H1 (cell line): ENCODE measurements around the gene MGAT5. TPM values are rescaled to one million over a fixed set of nuclear protein-coding genes. Genes with fewer than 3 reads are reported as not detected.

ENCODE experiments used
- CTCF ChIA-PET: fragments of 300-600 bp; sonication (Branson Sonifier 250); formaldehyde crosslinking; loops from one replicate; lab custom pipeline; 2021; ENCODE audit not compliant: partially characterized antibody; lab: Charles Lee
- POLR2A ChIA-PET: fragments of 300-600 bp; sonication (Branson Sonifier 250); formaldehyde crosslinking; loops from one replicate; lab custom pipeline; 2021; ENCODE audit warnings: inconsistent platforms; ENCODE audit not compliant: partially characterized antibody; lab: Charles Lee
- DNase-seq, 2 experiments: peaks; one replicate each; pipeline versions ENCODE4 v3.0.0 to v3.0.0-alpha.2; 2010 to 2022; ENCODE audit warnings: low spot score in 2 of 2, low read depth in 1 of 2, mixed read lengths in 1 of 2
- FAIRE-seq: peaks from 2 replicates; lab custom pipeline; 2011; peaks lifted over from hg19 to GRCh38; lab: Jason Lieb, UNC
- H2AFZ ChIP-seq: 2 replicates; pipeline ENCODE4 v1.8.1; 2012; ENCODE audit warnings: low read length, inconsistent platforms
- H2AK5ac ChIP-seq: 2 replicates; pipeline ENCODE4 v1.6.1; 2013; ENCODE audit warnings: low read depth, low read length
- H2BK120ac ChIP-seq: replicated peaks from 2 replicates; pipeline ENCODE3; 2013; ENCODE audit warnings: low read depth, low read length, inconsistent platforms
- H2BK12ac ChIP-seq: 2 replicates; pipeline ENCODE4 v1.6.1; 2013; ENCODE audit warnings: low read depth, low read length
- H2BK15ac ChIP-seq: 2 replicates; pipeline ENCODE4 v1.6.1; 2013; ENCODE audit warnings: low read length
- H2BK20ac ChIP-seq: 2 replicates; pipeline ENCODE4 v1.6.1; 2013; ENCODE audit warnings: low read length
- H2BK5ac ChIP-seq: 2 replicates; pipeline ENCODE4 v1.6.1; 2013; ENCODE audit warnings: low read depth, low read length
- H3K14ac ChIP-seq: 2 replicates; pipeline ENCODE4 v1.6.1; 2013; ENCODE audit warnings: inconsistent platforms; ENCODE audit not compliant: insufficient read length
- H3K18ac ChIP-seq: 2 replicates; pipeline ENCODE4 v1.6.1; 2013; ENCODE audit warnings: low read length; ENCODE audit errors: extremely low read depth
- H3K23ac ChIP-seq: 2 replicates; pipeline ENCODE4 v1.6.1; 2013; ENCODE audit warnings: inconsistent platforms; ENCODE audit not compliant: insufficient read length
- H3K23me2 ChIP-seq: 2 replicates; pipeline ENCODE4 v1.6.1; 2013; ENCODE audit warnings: low read depth, low read length
- H3K27ac ChIP-seq: 2 replicates; pipeline ENCODE4 v1.6.1; 2011; ENCODE audit warnings: low read depth, low read length, inconsistent platforms
- H3K27me3 ChIP-seq, 4 experiments: replicated peaks in 1 of 4; 1 replicate in 1 of 4; 2 replicates in 3 of 4; pipeline versions ENCODE4 v1.6.1 to v1.8.1; 2011 to 2013; ENCODE audit warnings: low read length in 3 of 4, mild to moderate bottlenecking in 3 of 4, inconsistent platforms in 2 of 4, mixed read lengths in 2 of 4, moderate library complexity in 1 of 4; ENCODE audit not compliant: control insufficient read depth in 3 of 4, insufficient read depth in 3 of 4; ENCODE audit errors: extremely low read depth in 1 of 4
- H3K36me3 ChIP-seq, 4 experiments: 2 replicates each; pipeline versions ENCODE4 v1.6.1 to v1.8.1; 2011 to 2013; ENCODE audit warnings: mild to moderate bottlenecking in 4 of 4, low read length in 3 of 4, moderate library complexity in 2 of 4, control low read depth in 1 of 4, inconsistent platforms in 1 of 4; ENCODE audit not compliant: insufficient read depth in 4 of 4, control insufficient read depth in 2 of 4
- H3K4ac ChIP-seq: replicated peaks from 2 replicates; pipeline ENCODE3; 2013; ENCODE audit warnings: low read length, low read depth, mixed read lengths, inconsistent platforms; ENCODE audit not compliant: insufficient read length
- H3K4me1 ChIP-seq, 4 experiments: replicated peaks in 1 of 4; 1 replicate in 1 of 4; 2 replicates in 3 of 4; pipeline versions ENCODE4 v1.6.1 to v1.8.1; 2011 to 2013; ENCODE audit warnings: low read length in 3 of 4, inconsistent platforms in 2 of 4, mixed read lengths in 1 of 4; ENCODE audit not compliant: insufficient read depth in 4 of 4, control insufficient read depth in 3 of 4
- H3K4me2 ChIP-seq, 2 experiments: 2 replicates each; pipeline versions ENCODE4 v1.6.1 to v1.8.1; 2011 to 2013; ENCODE audit warnings: low read depth in 2 of 2, low read length in 2 of 2, control low read depth in 1 of 2, inconsistent platforms in 1 of 2, mild to moderate bottlenecking in 1 of 2; ENCODE audit not compliant: insufficient read depth in 1 of 2
- H3K4me3 ChIP-seq, 4 experiments: fragments of 200-600, 300-600 bp in 1 of 4; sonication (generic), shearing (Covaris generic), sonication (Bioruptor Twin) in 1 of 4; 2 replicates each; pipeline versions ENCODE4 v1.5.1 to v1.8.1; 2011 to 2016; ENCODE audit warnings: low read length in 4 of 4, low read depth in 3 of 4, control low read depth in 2 of 4, inconsistent platforms in 2 of 4, mild to moderate bottlenecking in 2 of 4, mixed read lengths in 1 of 4, moderate library complexity in 1 of 4; ENCODE audit not compliant: insufficient read depth in 2 of 4; ENCODE audit errors: extremely low read depth in 1 of 4
- H3K56ac ChIP-seq: replicated peaks from 2 replicates; pipeline ENCODE3; 2013; ENCODE audit warnings: low read depth, mild to moderate bottlenecking, mixed read lengths, low read length, inconsistent platforms; ENCODE audit not compliant: insufficient read length
- H3K79me1 ChIP-seq: 2 replicates; pipeline ENCODE4 v1.6.1; 2013; ENCODE audit warnings: low read depth, low read length, control low read depth
- H3K79me2 ChIP-seq, 2 experiments: 2 replicates each; pipeline versions ENCODE4 v1.6.1 to v1.8.1; 2012 to 2013; ENCODE audit warnings: low read length in 2 of 2, mild to moderate bottlenecking in 2 of 2, inconsistent platforms in 1 of 2; ENCODE audit not compliant: insufficient read depth in 2 of 2, control insufficient read depth in 1 of 2
- H3K9ac ChIP-seq, 4 experiments: replicated peaks in 1 of 4; 1 replicate in 1 of 4; 2 replicates in 3 of 4; pipeline versions ENCODE4 v1.6.1 to v1.8.1; 2011 to 2013; ENCODE audit warnings: low read depth in 3 of 4, low read length in 3 of 4, control low read depth in 2 of 4, mild to moderate bottlenecking in 2 of 4, moderate library complexity in 2 of 4, inconsistent platforms in 1 of 4; ENCODE audit errors: extremely low read depth in 1 of 4
- H3K9me3 ChIP-seq, 2 experiments: 2 replicates each; pipeline versions ENCODE4 v1.6.1 to v1.8.1; 2012 to 2013; ENCODE audit warnings: mild to moderate bottlenecking in 2 of 2, moderate library complexity in 2 of 2, control low read depth in 1 of 2, inconsistent platforms in 1 of 2, low read depth in 1 of 2, low read length in 1 of 2, mixed read lengths in 1 of 2; ENCODE audit not compliant: insufficient read depth in 2 of 2
- H4K20me1 ChIP-seq, 2 experiments: replicated peaks in 1 of 2; 2 replicates each; pipeline versions ENCODE3 to v1.8.1; 2011 to 2013; ENCODE audit warnings: inconsistent platforms in 2 of 2, low read length in 2 of 2, mild to moderate bottlenecking in 1 of 2; ENCODE audit not compliant: insufficient read depth in 2 of 2, control insufficient read depth in 1 of 2
- H4K5ac ChIP-seq: 2 replicates; pipeline ENCODE4 v1.6.1; 2013; ENCODE audit warnings: low read length, low read depth, mixed read lengths, inconsistent platforms; ENCODE audit not compliant: insufficient read length
- H4K8ac ChIP-seq: 2 replicates; pipeline ENCODE4 v1.8.0; 2013; ENCODE audit warnings: mild to moderate bottlenecking, moderate library complexity, low read length, inconsistent platforms; ENCODE audit not compliant: insufficient read depth; ENCODE audit errors: extremely low read depth
- H4K91ac ChIP-seq: replicated peaks from 2 replicates; pipeline ENCODE3; 2013; ENCODE audit warnings: low read length, mixed read lengths, inconsistent platforms; ENCODE audit not compliant: insufficient read length
- ATF2 ChIP-seq: IDR thresholded peaks from 2 replicates; pipeline ENCODE4 v1.6.1; 2012; ENCODE audit warnings: low read length, inconsistent platforms
- ATF3 ChIP-seq: IDR thresholded peaks from 2 replicates; pipeline ENCODE4 v1.6.1; 2011; ENCODE audit warnings: low read depth, mild to moderate bottlenecking, low read length; ENCODE audit not compliant: insufficient read depth
- BACH1 ChIP-seq: IDR thresholded peaks from 2 replicates; pipeline ENCODE4 v1.6.1; 2012; ENCODE audit warnings: low read length, improper control_type of control experiment
- CEBPB ChIP-seq: IDR thresholded peaks from 2 replicates; pipeline ENCODE4 v1.6.1; 2012; ENCODE audit warnings: low read depth, low read length
- CHD1 ChIP-seq: IDR thresholded peaks from 2 replicates; pipeline ENCODE4 v1.6.1; 2012; ENCODE audit warnings: low read depth, low read length, improper control_type of control experiment
- EGR1 ChIP-seq: IDR thresholded peaks from 2 replicates; pipeline ENCODE4 v1.6.1; 2011; ENCODE audit warnings: low read depth, low read length, borderline replicate concordance
- JUND ChIP-seq: IDR thresholded peaks from 2 replicates; pipeline ENCODE4 v1.6.1; 2011; ENCODE audit warnings: mild to moderate bottlenecking, improper control_type of control experiment, low read length
- SIN3A ChIP-seq, 2 experiments: IDR thresholded peaks in 1 of 2; conservative IDR thresholded peaks in 1 of 2; 2 replicates each; pipeline ENCODE4 v1.6.1; 2011 to 2012; ENCODE audit warnings: low read length in 2 of 2, improper control_type of control experiment in 1 of 2, low read depth in 1 of 2, mild to moderate bottlenecking in 1 of 2
- YY1 ChIP-seq: IDR thresholded peaks from 2 replicates; pipeline ENCODE4 v1.6.1; 2011; ENCODE audit warnings: low read depth, mild to moderate bottlenecking, low read length
- WGBS, 2 experiments: shearing (Covaris generic) in 1 of 2; methylation state at CpG; one replicate each; pipeline versions ENCODE4 v1.1.6 to v1.1.7; 2013 to 2015; ENCODE audit warnings: low lambda C conversion rate in 2 of 2, mixed read lengths in 2 of 2, inconsistent platforms in 1 of 2, low coverage in 1 of 2, missing lambda C conversion rate in 1 of 2; ENCODE audit not compliant: insufficient replicate concordance in 2 of 2, insufficient coverage in 1 of 2, insufficient read length in 1 of 2; ENCODE audit errors: extremely low coverage in 1 of 2, missing lambda C conversion rate in 1 of 2; 5-methylcytosine and 5-hydroxymethylcytosine counted together
- polyA plus RNA-seq, 7 experiments: library from polyadenylated mRNA; depleted of rRNA in 3 of 7; stranded (reverse) in 5 of 7; unstranded in 2 of 7; fragments of >200 nt in 5 of 7; fragments of 200-250 nt in 2 of 7; gene quantifications; 1 replicate in 5 of 7; 2 replicates in 1 of 7; 4 replicates in 1 of 7; pipeline versions ENCODE4 v1.2.1 to v1.2.3, GENCODE V29; 2011 to 2013; ENCODE audit warnings: missing spikeins in 2 of 7, mixed read lengths in 2 of 7
- total RNA-seq: library from RNA; stranded (reverse); fragmentation: NEBNext Ultra II Directional; extraction: Animal tissue kit (Norgen Biotek cat#: 25700); gene quantifications from 2 replicates; pipeline ENCODE4 v1.2.1, GENCODE V29; 2021

MGAT5 gene
- total and polyA plus RNA-seq, 2 of the 8 experiments (the other 6 are each of a cell fraction or from before 2014, with no cell fraction given) = 11.2 to 49.2 TPM

GRCh38 chr2:134282629-134283400 is 28.9 kb downstream of the MGAT5 start:
- Histone ChIP-seq H3K4me3 (no peak overlapping the region), H2AFZ (no peak overlapping the region), H4K20me1 (peaks cover 0 to 16% of the 10 kb centered on the region in 2 experiments), H3K56ac (no peak overlapping the region), H3K27ac (no peak overlapping the region), H2BK5ac (no peak overlapping the region), H3K79me2 (peaks cover 0 to 3% of the 10 kb centered on the region in 2 experiments; a peak in 1 of 4 replicates), H3K14ac (no peak overlapping the region), H3K4ac (no peak overlapping the region), H4K91ac (no peak overlapping the region), H3K18ac (no peak overlapping the region), H3K23me2 (no peaks in the 10 kb centered on the region), H3K4me2 (no peak overlapping the region), H3K79me1 (no peaks in the 10 kb centered on the region; the same call in 1 of the 2 replicates), H3K27me3 (no peaks in the 10 kb centered on the region; a peak in 1 of 7 replicates), H3K36me3 (no peaks in the 10 kb centered on the region; a peak in 1 of 8 replicates), H3K9ac (no peak overlapping the region), H2AK5ac (no peak overlapping the region), H2BK120ac (no peak overlapping the region), H2BK15ac (no peak overlapping the region), H2BK20ac (no peak overlapping the region), H4K5ac (no peak overlapping the region), H3K9me3 (no peaks in the 10 kb centered on the region), H3K23ac (no peak overlapping the region), H3K4me1 (no peaks in the 10 kb centered on the region), H4K8ac (no peak overlapping the region), H2BK12ac (no peak overlapping the region)
- CTCF ChIA-PET = interaction anchor here (0.6 to 2.8 kb wide), 4 partner anchors 14 to 393 kb away, joined by 3 to 11 read pairs (median 3); no protein-coding TSS in a partner anchor
- FAIRE-seq = no peak
- WGBS, 2 experiments = 92% methylated on average over 4 of the region's 4 CpGs; no CpG with 5 or more reads in 1 of the 2 experiments
- POLR2A ChIA-PET = no interaction called here
- TF ChIP-seq CEBPB = no peak
- TF ChIP-seq CHD1 = no peak
- no peak for TF ChIP-seq EGR1
- no peak for TF ChIP-seq BACH1
- no peak for TF ChIP-seq ATF3
- no peak for TF ChIP-seq YY1
- TF ChIP-seq SIN3A (conservative IDR thresholded peaks at IDR 0.05 in 1 of 2, IDR thresholded peaks at IDR 0.05 in 1 of 2; ENCODE audit: low read depth in 1 of 2, low read length in 2 of 2) = no peak
- no peak for TF ChIP-seq JUND
- TF ChIP-seq ATF2 = no peak
- DNase-seq = no peak
